Measurements from ENCODE around the gene AUH. TPM values are rescaled to one million over a fixed set of nuclear protein-coding genes. Genes with fewer than 3 reads are reported as not detected.

The AUH gene
- total RNA-seq, 2 experiments from 2014 or later = 16.9 to 24.5 TPM

GRCh38 chr9:91347377-91347776 lies 14.3 kb downstream of the AUH start:
- POLR2A ChIA-PET = no interaction called here
- TF ChIP-seq CTCF (conservative IDR thresholded peaks at IDR 0.05; ENCODE audit: low read length) = no peak
- no peak for TF ChIP-seq EZH2phosphoT487 (IDR thresholded peaks at IDR 0.05; ENCODE audit: borderline replicate concordance, low read depth, low read length)
- H3K79me2 ChIP-seq (ENCODE audit: insufficient read depth, low read depth, low read length) = no peaks in the 10 kb centered on the region

GRCh38 chr9:91346644-91347043 lies 15.1 kb downstream of the AUH start:
- Histone ChIP-seq H4K20me1 (ENCODE audit: insufficient read depth, low read length) (no peaks in the 10 kb centered on the region), H3K9me3 (ENCODE audit: low read length) (no peaks in the 10 kb centered on the region), H3K36me3 (ENCODE audit: insufficient read depth, low read length) (peaks cover 31% of the 10 kb centered on the region), H3K4me3 (ENCODE audit: low read depth, low read length, poor library complexity, severe bottlenecking) (no peak overlapping the region), H3K4me1 (ENCODE audit: insufficient read depth, low read length, poor library complexity, severe bottlenecking) (no peaks in the 10 kb centered on the region), H2AFZ (ENCODE audit: low read length) (no peak overlapping the region), H3K27ac (ENCODE audit: low read depth, low read length, poor library complexity, severe bottlenecking) (no peak overlapping the region), H3K9me2 (ENCODE audit: insufficient read depth, low read length) (no peaks in the 10 kb centered on the region), H3K4me2 (ENCODE audit: low read length) (no peak overlapping the region), H3K79me2 (ENCODE audit: insufficient read depth, low read depth, low read length) (no peaks in the 10 kb centered on the region)
- TF ChIP-seq EZH2phosphoT487 (IDR thresholded peaks at IDR 0.05; ENCODE audit: borderline replicate concordance, low read depth, low read length) = no peak
- DNase-seq (ENCODE audit: low spot score) = no peak
- intact Hi-C loops (cut with micrococcal nuclease; ENCODE audit: unreplicated experiment) = no loop called here
- POLR2A ChIA-PET = interaction anchor here (0.6 kb wide), 2 partner anchors 234 to 392 kb away, joined by 3 read pairs; no protein-coding TSS in a partner anchor
- CTCF ChIA-PET (ENCODE audit: unreplicated experiment) = no interaction called here
- BruUV-seq (replicated peaks) = no TSS peak

More at GRCh38 chr9:91347377-91347776, 14.3 kb downstream of the AUH start:
- Histone ChIP-seq H3K36me3 (ENCODE audit: insufficient read depth, low read length) (peaks cover 28% of the 10 kb centered on the region), H3K9me2 (ENCODE audit: insufficient read depth, low read length) (no peaks in the 10 kb centered on the region), H3K9me3 (ENCODE audit: low read length) (no peaks in the 10 kb centered on the region), H3K4me2 (ENCODE audit: low read length) (no peak overlapping the region), H4K20me1 (ENCODE audit: insufficient read depth, low read length) (no peaks in the 10 kb centered on the region), H3K4me1 (ENCODE audit: insufficient read depth, low read length, poor library complexity, severe bottlenecking) (no peaks in the 10 kb centered on the region), H3K27ac (ENCODE audit: low read depth, low read length, poor library complexity, severe bottlenecking) (no peak overlapping the region), H2AFZ (ENCODE audit: low read length) (no peak overlapping the region), H3K4me3 (ENCODE audit: low read depth, low read length, poor library complexity, severe bottlenecking) (no peak overlapping the region)
- no TSS peak for BruUV-seq (replicated peaks)
- intact Hi-C loops (cut with micrococcal nuclease; ENCODE audit: unreplicated experiment) = no loop called here
- no peak for DNase-seq (ENCODE audit: low spot score)
- CTCF ChIA-PET (ENCODE audit: unreplicated experiment) = no interaction called here

GRCh38 chr9:91345978-91346377 lies 15.7 kb downstream of the AUH start:
- no peaks in the 10 kb centered on the region for H3K9me3 ChIP-seq (ENCODE audit: low read length)
- H3K27ac ChIP-seq (ENCODE audit: low read depth, low read length, poor library complexity, severe bottlenecking) = no peak overlapping the region
- TF ChIP-seq CTCF (conservative IDR thresholded peaks at IDR 0.05; ENCODE audit: low read length) (no peak), EZH2phosphoT487 (IDR thresholded peaks at IDR 0.05; ENCODE audit: borderline replicate concordance, low read depth, low read length) (no peak)
- H2AFZ ChIP-seq (ENCODE audit: low read length) = no peak overlapping the region
- no peak overlapping the region for H3K4me3 ChIP-seq (ENCODE audit: low read depth, low read length, poor library complexity, severe bottlenecking)
- CTCF ChIA-PET (ENCODE audit: unreplicated experiment) = no interaction called here
- H4K20me1 ChIP-seq (ENCODE audit: insufficient read depth, low read length) = no peaks in the 10 kb centered on the region
- H3K79me2 ChIP-seq (ENCODE audit: insufficient read depth, low read depth, low read length) = no peaks in the 10 kb centered on the region
- H3K4me2 ChIP-seq (ENCODE audit: low read length) = no peak overlapping the region
- H3K9me2 ChIP-seq (ENCODE audit: insufficient read depth, low read length) = no peaks in the 10 kb centered on the region
- H3K36me3 ChIP-seq (ENCODE audit: insufficient read depth, low read length) = peaks cover 31% of the 10 kb centered on the region
- no TSS peak for BruUV-seq (replicated peaks)
- POLR2A ChIA-PET = interaction anchor here (0.6 to 0.7 kb wide), 3 partner anchors 73 to 392 kb away, joined by 3 to 4 read pairs (median 3); no protein-coding TSS in a partner anchor
- no peak for DNase-seq (ENCODE audit: low spot score)
- H3K4me1 ChIP-seq (ENCODE audit: insufficient read depth, low read length, poor library complexity, severe bottlenecking) = no peaks in the 10 kb centered on the region
- intact Hi-C loops (cut with micrococcal nuclease; ENCODE audit: unreplicated experiment) = no loop called here
